HG03280 (cell line): Measurements from ENCODE around the gene OR11H7.
"Not testable (repeated sequence)": the region's sequence is repeated elsewhere in the genome, so short reads cannot be mapped to it uniquely, and the experiment has no call there.

Source experiments
- ATAC-seq: cut with Tn5 transposase; IDR thresholded peaks from one replicate; pipeline ENCODE4 v1.9.1; 2021; ENCODE audit warnings: mild to moderate bottlenecking, moderate library complexity; ENCODE audit not compliant: unreplicated experiment

Gene OR11H7

GRCh38 chr14:20277409-20277808 lies 48.6 kb downstream of the OR11H7 start:
- ATAC-seq: no peak

GRCh38 chr14:20278414-20278813 lies 49.6 kb downstream of the OR11H7 start:
- no peak for ATAC-seq

- ATAC-seq: not testable (repeated sequence)
Measured at GRCh38 chr14:20280265-20280664, 51.5 kb downstream of the OR11H7 start.
